ENCODE measurements around the gene MICB. TPM values are rescaled to one million over a fixed set of nuclear protein-coding genes. Genes with fewer than 3 reads are reported as not detected.
A peak's percentile ranks its signal among the peaks of the same experiment; 100 is the strongest.
"Not testable (repeated sequence)": the region's sequence is repeated elsewhere in the genome, so short reads cannot be mapped to it uniquely, and the experiment has no call there.

Gene MICB
- 2.9 and 3.7 TPM in 2 replicates for total RNA-seq

GRCh38 chr6:31497531-31498476 is at the start of gene MICB:
Gene MICB, plus strand, starts transcription at chr6:31498145. Its CDS starts 49 bp downstream, at chr6:31498194.
- no peaks in the 10 kb centered on the region for H3K27me3 ChIP-seq (ENCODE audit: control insufficient read depth, insufficient read depth, low read length)
- FAIRE-seq (no peak), DNase-seq (ENCODE audit: low read depth) (peak; percentile 83)
- peak within 1 kb of the TSS; percentile 56 for H3K4me3 ChIP-seq (ENCODE audit: low read depth, low read length)
- no peak for TF ChIP-seq CTCF (IDR thresholded peaks at IDR 0.05; ENCODE audit: insufficient read depth, low read length, severe bottlenecking)
- no peaks in the 10 kb centered on the region for H3K36me3 ChIP-seq (ENCODE audit: control insufficient read depth, insufficient read depth, low read length)

GRCh38 chr6:31450751-31451150 is 47.2 kb upstream of the MICB start:
- no peak for FAIRE-seq
- Histone ChIP-seq H3K27me3 (ENCODE audit: control insufficient read depth, insufficient read depth, low read length) (peaks cover 7% of the 10 kb centered on the region), H3K36me3 (ENCODE audit: control insufficient read depth, insufficient read depth, low read length) (no peaks in the 10 kb centered on the region)

GRCh38 chr6:31452859-31453258 is 45.1 kb upstream of the MICB start:
- Histone ChIP-seq H3K27me3 (ENCODE audit: control insufficient read depth, insufficient read depth, low read length) (peaks cover 7% of the 10 kb centered on the region), H3K4me3 (ENCODE audit: low read depth, low read length) (no peak overlapping the region), H3K36me3 (ENCODE audit: control insufficient read depth, insufficient read depth, low read length) (no peaks in the 10 kb centered on the region)
- TF ChIP-seq CTCF (IDR thresholded peaks at IDR 0.05; ENCODE audit: insufficient read depth, low read length, severe bottlenecking), result no peak
- DNase-seq (ENCODE audit: low read depth), result no peak
- no peak for FAIRE-seq

More at GRCh38 chr6:31450751-31451150, 47.2 kb upstream of the MICB start:
- no peak overlapping the region for H3K4me3 ChIP-seq (ENCODE audit: low read depth, low read length)
- no peak for TF ChIP-seq CTCF (IDR thresholded peaks at IDR 0.05; ENCODE audit: insufficient read depth, low read length, severe bottlenecking)
- no peak for DNase-seq (ENCODE audit: low read depth)

- FAIRE-seq (no peak), DNase-seq (ENCODE audit: low read depth) (peak; percentile 46)
- Histone ChIP-seq H3K4me3 (ENCODE audit: low read depth, low read length) (no peak overlapping the region), H3K36me3 (ENCODE audit: control insufficient read depth, insufficient read depth, low read length) (no peaks in the 10 kb centered on the region), H3K27me3 (ENCODE audit: control insufficient read depth, insufficient read depth, low read length) (peaks cover 7% of the 10 kb centered on the region)
- TF ChIP-seq CTCF (IDR thresholded peaks at IDR 0.05; ENCODE audit: insufficient read depth, low read length, severe bottlenecking), result no peak
Measured at GRCh38 chr6:31453259-31453658, 44.7 kb upstream of the MICB start.

GRCh38 chr6:31459864-31460263 is 38.1 kb upstream of the MICB start:
- not testable (repeated sequence) for H3K27me3 ChIP-seq (ENCODE audit: control insufficient read depth, insufficient read depth, low read length); DNase-seq (ENCODE audit: low read depth); FAIRE-seq; H3K36me3 ChIP-seq (ENCODE audit: control insufficient read depth, insufficient read depth, low read length); H3K4me3 ChIP-seq (ENCODE audit: low read depth, low read length)

GRCh38 chr6:31460361-31461025 is 37.5 kb upstream of the MICB start:
- no peak for FAIRE-seq
- Histone ChIP-seq H3K27me3 (ENCODE audit: control insufficient read depth, insufficient read depth, low read length) (no peaks in the 10 kb centered on the region), H3K36me3 (ENCODE audit: control insufficient read depth, insufficient read depth, low read length) (no peaks in the 10 kb centered on the region), H3K4me3 (ENCODE audit: low read depth, low read length) (no peak overlapping the region)
- DNase-seq (ENCODE audit: low read depth), result no peak
- TF ChIP-seq CTCF (IDR thresholded peaks at IDR 0.05; ENCODE audit: insufficient read depth, low read length, severe bottlenecking), result no peak

All from bronchial epithelial cell (primary cell).